NCI-H345 (cell line): Measurements from ENCODE around the gene RABGEF1.
"Not testable (repeated sequence)": the region's sequence is repeated elsewhere in the genome, so short reads cannot be mapped to it uniquely, and the experiment has no call there.

ENCODE experiments used
- DNase-seq: peaks from one replicate; lab custom pipeline; 2025; lab: John Stamatoyannopoulos, UW

Gene RABGEF1

DNA sequence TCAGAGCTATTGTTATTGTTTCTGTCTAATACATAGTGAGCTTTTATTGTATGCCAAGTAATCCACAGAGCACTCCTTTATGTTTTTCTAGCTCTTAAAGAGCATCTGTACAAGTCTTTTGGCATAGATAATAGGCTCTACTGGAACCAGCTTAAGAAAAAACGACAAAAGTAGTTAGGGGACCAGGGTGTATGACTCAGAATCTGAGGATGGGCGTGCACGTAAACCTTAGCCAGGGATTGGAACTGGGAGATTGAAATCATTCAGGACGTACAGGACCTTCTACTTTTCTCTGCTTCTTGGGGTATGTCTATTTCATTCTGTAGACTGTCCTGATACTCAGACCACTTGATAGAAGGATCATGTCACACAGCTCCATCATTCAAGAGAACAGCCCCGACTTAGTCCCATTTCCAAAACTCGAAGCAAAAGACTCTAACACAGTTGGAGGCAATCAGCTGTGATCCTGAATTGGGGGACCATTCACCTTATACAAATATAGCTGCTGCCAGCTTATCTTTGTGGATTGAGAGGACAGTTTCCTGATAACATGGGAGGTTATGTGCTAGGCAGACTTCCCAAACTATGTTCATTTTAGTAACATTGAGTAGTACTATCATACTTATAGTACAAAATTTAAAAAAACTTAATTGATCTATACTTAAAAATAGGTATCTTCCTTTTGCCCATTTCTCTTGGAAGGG, 24.9 kb downstream of the RABGEF1 start:
- not testable (repeated sequence) for DNase-seq

GRCh38 chr7:66766041-66766440, 25.5 kb downstream of the RABGEF1 start:
- no peak for DNase-seq

- DNase-seq = not testable (repeated sequence)
Measured at GRCh38 chr7:66767486-66767885, 27.0 kb downstream of the RABGEF1 start.

DNA sequence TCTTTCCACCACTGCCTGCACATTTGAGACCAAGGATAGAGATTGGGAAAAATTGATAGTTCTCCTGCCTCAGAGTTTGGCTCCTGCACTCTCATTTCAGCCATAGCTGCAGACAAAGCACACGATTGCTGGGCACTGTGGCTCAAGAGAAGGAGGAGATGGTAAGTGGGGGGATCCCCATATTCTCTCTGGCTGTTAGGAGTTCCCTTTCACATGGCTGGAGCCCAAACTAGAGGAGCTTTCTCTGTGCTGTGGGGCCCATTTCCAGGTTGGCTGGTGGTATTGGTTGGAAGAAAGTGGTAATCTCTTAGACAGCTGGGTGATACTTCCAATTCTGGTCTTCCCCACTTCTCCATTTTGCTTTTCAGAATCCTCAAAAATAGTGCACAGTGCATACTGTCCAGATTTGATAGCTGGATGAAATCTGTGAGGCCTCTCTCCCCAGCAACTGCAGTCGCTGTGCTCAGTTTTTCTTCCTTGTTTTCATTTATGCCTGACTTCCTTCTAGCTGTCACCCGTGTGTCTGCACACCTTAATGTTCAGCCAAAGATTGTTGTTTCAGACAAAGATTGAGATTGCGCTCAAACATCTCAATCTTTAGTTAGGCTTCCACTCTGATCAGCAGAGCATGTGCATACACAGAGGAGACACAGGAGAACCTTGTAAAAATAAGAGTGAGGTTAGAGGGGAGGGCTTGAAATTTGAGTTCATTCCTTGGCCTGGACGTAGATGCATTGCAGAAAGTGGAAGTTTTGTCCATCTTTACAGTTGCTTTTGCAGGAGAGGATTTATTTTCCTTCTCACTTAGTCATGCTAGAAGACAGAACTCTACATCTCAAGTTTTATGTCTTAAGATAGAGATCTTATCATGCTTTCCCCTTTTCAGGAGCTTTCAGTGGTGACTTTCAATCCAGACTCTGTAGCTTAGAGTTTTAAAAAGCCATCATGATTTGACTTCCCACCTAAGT, 28.6 kb downstream of the RABGEF1 start:
- DNase-seq = no peak

DNA sequence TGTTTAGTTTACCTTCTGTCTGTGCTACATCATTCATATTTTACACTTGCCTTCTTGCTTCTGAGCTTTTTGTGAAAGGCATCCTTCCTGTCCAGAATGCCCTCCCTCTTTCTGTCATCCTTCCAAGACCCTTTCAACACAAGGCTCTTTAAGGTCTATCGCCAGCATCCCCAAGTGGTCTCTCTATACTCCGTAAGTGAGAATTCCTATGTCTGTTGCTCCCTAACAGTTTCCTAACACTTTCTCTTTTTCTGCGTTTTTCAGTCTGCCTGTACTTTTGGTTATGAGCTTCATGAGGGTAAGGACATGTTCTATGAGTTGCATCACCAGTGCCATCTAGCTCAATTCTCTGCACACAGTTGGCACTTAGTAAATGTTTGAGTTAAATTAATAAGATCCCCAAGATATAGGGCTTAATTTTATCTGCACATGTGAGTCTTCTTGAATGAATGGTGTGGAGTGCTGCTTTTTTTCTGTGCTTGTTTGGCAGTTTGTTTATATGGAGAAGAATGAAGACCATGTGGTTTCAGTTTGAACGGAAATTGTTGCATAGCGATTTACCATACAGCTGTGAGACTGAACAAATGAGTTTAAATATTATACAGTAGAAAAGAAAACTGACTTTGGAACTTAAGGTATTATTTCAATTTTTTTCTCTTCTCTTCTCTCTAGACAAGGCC, 29.4 kb downstream of the RABGEF1 start:
- no peak for DNase-seq

DNA sequence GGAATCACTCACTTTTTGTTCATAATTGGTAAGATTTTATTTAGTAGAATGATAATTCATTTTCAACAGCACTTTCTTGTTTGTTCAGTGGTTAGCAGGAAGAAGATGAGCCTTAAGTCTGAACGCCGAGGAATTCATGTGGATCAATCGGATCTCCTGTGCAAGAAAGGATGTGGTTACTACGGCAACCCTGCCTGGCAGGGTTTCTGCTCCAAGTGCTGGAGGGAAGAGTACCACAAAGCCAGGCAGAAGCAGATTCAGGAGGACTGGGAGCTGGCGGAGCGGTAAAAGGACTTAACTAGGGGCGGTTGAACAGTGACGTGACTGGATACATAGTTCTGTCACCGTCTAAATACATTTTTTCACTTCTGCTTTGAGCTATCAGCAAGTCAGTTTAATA, 31.3 kb downstream of the RABGEF1 start:
- no peak for DNase-seq

DNA sequence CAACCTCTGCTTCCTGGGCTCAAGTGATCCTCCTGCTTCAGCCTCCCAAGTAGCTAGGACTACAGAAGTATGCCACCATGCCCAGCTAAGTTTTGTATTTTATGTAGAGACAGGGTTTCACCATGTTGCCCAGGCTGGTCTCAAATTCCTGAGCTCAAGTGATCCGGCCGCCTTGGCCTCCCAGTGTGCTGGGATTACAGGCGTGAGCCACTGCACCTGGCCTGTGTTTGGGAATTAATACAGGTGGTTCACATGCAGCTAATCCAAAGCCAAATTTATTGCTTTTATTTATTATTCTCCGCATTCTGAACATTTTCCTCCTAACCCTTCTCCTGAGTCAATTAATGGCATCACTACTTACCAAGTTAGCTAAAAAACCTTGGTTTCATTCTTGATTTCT, 33.2 kb downstream of the RABGEF1 start:
- DNase-seq = not testable (repeated sequence)

GRCh38 chr7:66776383-66776782, 35.9 kb downstream of the RABGEF1 start:
- not testable (repeated sequence) for DNase-seq

DNA sequence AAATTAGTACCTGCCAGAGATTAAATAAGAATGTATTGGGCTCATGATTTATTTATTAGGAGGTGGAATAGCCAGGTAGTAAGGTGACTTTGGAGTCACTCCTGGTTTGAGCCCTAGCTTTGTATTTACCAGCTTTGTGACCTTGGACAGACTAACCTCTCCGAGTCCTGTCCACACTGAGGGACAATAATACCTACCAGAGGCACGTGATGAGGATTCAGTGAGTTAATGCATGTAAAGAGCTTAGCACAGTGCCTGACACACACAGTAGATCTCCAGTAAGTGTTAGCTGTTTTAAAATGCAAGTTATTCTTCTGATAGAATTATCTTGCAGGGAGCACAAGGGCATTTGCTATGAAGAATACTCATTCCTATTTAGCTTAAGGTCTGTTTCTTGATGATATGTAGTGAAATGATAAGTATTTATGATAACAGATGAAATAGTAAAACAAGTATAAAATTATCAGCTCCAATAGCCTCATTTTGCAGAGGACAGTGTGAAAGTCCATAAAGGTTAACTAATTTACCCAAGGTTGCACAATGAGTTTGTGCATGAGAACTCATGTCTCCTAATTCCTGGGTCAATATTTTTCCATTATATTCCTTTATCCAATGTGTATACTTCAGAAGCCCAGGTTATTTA, 36.4 kb downstream of the RABGEF1 start:
- no peak for DNase-seq

DNA sequence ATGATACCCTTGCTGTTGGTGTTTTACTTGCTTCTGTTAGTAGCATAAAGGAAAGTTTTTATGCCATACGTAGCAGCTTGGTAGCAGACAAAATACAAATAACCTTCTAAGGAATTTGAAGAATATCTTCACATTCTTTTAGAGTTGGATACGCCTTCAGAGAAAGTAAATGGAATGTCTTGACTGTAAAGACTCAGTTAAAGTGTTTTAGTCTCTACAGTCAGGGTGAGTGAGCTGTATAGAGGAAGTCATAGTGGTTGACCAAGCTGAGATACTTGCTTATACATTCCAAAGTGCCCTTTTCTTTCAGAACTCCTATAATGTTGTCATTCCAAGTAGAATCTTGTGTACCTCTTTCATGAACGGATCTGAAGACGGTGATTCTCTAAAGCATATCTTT, 37.7 kb downstream of the RABGEF1 start:
- no peak for DNase-seq

GRCh38 chr7:66779669-66780409, 39.3 kb downstream of the RABGEF1 start:
- DNase-seq = no peak

DNA sequence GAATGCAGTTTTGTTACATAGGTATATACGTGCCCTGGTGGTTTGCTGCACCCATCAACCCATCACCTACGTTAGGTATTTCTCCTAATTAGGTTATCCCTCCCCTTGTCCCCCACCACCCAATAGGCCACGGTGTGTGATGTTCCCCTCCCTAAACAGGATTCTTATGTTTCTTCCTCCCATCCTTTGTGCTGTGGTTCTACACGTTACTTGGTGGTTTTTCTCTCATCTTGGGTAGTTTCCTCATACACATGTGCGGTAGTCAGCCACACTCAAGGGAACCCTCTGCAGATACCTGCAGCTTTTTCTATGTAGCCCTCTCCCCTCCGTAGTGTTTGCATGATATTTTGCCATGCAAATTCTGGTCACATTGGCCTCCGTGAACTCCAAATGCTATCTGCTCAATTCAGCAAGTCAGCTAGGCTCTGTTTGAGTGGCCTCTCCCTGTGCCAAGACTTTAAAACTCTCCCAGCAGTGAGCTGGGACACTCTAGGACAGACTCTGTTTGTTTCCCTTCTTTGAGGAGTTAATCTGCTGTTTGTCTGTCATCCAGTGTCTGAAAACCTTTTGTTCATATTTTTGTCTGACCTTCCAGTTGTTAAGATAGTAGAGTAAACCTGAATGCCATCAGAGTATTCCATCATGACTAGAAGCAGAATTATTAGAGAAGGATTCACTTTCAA, 41.0 kb downstream of the RABGEF1 start:
- no peak for DNase-seq

GRCh38 chr7:66782875-66783274, 42.3 kb downstream of the RABGEF1 start:
- DNase-seq = peak; percentile 2

DNA sequence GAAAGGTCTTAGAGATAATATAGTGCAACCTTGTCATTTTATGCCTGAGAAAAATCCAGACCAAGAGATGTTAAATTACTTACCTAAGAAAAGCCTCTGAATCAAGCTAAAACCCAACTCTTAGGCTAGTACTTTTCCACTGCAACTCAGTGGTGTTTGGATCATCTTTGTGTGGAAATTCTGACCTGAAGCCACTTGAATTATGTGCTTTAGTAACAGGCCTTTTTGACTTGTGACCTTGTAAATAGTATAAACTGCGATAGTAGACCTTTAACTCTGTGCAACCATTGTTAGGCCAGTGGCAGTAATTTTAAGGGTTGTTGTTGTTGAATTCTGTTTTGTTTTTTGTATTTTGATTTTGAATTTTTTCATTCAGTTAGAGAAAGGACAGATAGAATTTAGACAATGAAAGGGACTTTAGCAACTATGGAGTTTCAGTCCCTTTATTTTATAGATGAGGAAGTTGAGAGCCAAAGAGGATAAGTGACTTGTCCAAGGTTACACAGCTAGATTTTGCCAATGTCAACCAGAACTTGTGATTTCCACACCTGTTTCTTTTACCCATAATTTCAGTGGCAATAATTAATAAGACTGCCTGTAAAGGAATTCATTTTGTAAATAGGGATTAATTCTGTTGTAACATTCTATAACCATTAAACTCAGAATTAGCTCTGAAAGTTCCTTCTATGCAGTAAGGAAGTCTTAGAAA, 43.5 kb downstream of the RABGEF1 start:
- not testable (repeated sequence) for DNase-seq

- no peak for DNase-seq
Measured at GRCh38 chr7:66790196-66790595, 49.7 kb downstream of the RABGEF1 start.

DNA sequence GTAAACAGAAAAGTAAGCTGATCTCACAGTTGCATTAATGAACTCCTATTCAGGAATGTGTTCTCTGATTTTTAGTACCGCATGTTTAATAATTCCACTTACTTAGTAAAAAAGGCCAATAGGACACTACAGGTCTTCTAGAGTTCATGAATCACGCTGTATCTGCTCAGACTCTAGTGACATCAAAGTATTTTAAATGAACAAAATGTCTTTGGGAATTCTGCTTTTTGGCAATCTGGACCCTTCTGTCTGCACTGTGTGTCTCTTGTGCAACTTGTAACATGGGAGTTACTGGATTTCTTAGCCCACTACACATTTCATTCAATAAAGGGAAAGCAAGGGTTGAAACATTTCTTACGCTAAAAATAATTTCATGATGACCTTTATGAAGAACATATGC, 50.2 kb downstream of the RABGEF1 start:
- DNase-seq = no peak

- DNase-seq = no peak
Measured at GRCh38 chr7:66800591-66800990, 60.1 kb downstream of the RABGEF1 start.

DNA sequence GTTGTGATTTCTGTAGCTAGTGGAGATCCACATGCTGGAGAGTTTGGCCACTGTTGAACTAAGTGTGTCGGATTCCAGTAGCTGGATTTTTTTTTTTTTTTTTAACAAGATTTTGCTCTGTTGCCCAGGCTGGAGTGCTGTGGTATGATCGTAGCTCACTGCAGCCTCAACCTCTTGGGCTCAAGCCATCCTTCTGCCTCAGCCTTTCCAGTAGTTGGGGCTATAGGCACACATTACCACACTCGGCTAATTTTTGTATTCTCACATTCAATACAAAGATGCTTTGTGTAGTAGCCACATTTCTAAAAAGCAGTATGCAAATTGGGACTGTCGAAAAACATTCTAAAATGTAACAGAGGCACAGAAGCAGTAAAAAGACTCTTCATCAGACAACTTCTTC, 63.5 kb downstream of the RABGEF1 start:
- DNase-seq = no peak

DNA sequence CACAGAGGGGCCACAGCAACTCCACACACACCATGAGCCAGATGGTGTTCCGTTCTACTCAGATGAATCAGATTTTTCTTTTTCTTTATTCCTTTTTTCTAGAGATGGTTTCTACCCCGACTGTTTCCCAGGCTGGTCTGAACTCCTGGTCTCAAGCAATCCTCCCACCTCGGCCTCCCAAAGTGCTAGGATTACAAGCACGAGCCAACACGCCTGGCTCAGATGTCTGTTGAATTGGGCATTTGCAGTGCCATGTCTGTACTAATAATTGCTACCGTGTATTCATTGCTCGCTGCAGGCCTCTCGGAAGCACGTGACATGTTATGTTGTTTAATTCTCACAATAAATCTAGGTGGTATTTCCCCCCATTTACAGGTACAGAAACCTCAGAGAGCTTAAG, 67.2 kb downstream of the RABGEF1 start:
- no peak for DNase-seq

DNA sequence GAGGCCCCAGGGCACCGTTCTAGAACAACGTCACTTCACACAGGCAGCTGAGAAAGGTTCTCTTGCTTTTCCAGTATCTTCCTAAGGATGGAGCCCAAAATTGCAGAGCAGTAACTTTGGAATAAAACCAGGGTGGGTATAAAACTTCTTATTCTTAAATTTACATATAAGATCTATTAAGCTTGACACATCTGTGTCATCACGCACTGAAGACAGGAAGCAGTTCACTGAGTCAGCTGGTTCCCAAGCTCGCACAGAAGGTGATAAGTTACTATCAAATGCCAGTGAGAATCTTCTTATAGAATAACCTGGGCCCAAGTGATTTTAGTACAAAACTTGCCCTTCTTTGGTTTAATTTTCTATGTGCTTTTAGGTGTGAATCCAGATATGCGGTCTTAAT, 70.2 kb downstream of the RABGEF1 start:
- no peak for DNase-seq
